Measurements from ENCODE around the gene IL17D. TPM values are rescaled to one million over a fixed set of nuclear protein-coding genes. Genes with fewer than 3 reads are reported as not detected.

Gene IL17D
- total RNA-seq, 1 experiment from 2014 or later = 0.59 TPM

- H3K9me3 Mint-ChIP-seq = no peaks in the 10 kb centered on the region
- no peak for ATAC-seq
These were observed 10.7 kb downstream of the IL17D start for GRCh38 chr13:20714161-20714560.

DNA sequence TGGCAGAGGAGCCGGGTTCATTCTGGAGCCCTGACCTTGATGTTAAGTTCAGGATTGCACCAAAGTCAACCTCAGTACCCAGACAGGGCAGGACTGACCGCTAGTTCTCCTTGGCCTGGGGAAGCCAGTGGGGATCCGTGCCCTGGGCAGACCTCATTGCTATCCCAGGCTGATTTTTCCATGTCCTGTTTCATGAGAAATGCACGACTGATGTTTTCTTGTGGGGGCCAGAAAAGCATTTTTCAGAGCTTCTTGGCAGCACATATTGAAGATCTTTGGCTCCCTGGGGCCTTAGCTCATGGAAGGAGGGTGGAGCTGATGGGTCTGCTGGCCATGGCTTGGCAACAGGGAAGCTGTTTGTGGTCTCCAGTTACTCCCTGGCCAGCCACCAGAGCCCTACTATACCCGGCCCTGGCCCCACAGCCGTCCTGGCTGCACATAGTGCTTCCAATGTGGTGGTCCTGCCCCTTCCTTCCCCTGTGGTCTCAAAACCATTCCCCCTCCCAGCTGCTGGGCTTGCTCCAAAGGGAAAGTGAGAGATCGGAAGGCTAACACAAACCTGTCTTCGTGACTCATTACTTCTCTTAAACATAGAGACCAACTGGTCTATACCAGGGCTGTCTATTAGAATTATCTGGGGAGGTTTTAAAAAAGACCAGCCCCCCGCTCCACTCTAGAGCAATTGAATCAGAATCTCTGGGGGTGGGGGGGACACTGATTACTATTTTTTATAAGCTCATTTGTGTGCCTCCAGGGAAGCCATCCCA is 11.2 kb downstream of the IL17D start:
- peaks cover 16% of the 10 kb centered on the region for H3K27me3 Mint-ChIP-seq (ENCODE audit: low read depth)
- no peak for ATAC-seq
- POLR2A ChIA-PET = no interaction called here

More at GRCh38 chr13:20714161-20714560, 10.7 kb downstream of the IL17D start:
- H3K36me3 Mint-ChIP-seq = no peaks in the 10 kb centered on the region
- peaks cover 16% of the 10 kb centered on the region for H3K27me3 Mint-ChIP-seq (ENCODE audit: low read depth)
- no peak for DNase-seq (ENCODE audit: low spot score)
- POLR2A ChIA-PET = no interaction called here
- H3K4me3 Mint-ChIP-seq = no peak overlapping the region
- CTCF ChIA-PET = interaction anchor here (0.6 to 2.7 kb wide), 5 partner anchors 8 to 222 kb away, joined by 3 to 16 read pairs (median 4); partner anchors contain the start of gene IL17D
- TF ChIP-seq ZNF263 (CRISPR knock-in tag; IDR thresholded peaks at IDR 0.05; ENCODE audit: low read depth) (no peak), ETV6 (CRISPR knock-in tag; IDR thresholded peaks at IDR 0.05) (no peak)
- peaks cover 31% of the 10 kb centered on the region for H3K4me1 Mint-ChIP-seq
- H3K27ac Mint-ChIP-seq = no peak overlapping the region

More for the DNA sequence above, 11.2 kb downstream of the IL17D start:
- CTCF ChIA-PET = interaction anchor here (0.9 to 2.7 kb wide), 4 partner anchors 9 to 222 kb away, joined by 3 to 16 read pairs (median 8); partner anchors contain the start of gene IL17D
- Mint-ChIP-seq H3K36me3 (no peaks in the 10 kb centered on the region), H3K4me1 (peaks cover 31% of the 10 kb centered on the region), H3K27ac (no peak overlapping the region), H3K4me3 (no peak overlapping the region), H3K9me3 (no peaks in the 10 kb centered on the region)
- TF ChIP-seq MXD4 (CRISPR knock-in tag; IDR thresholded peaks at IDR 0.05; ENCODE audit: borderline replicate concordance) (no peak), NFE2L1 (CRISPR knock-in tag; IDR thresholded peaks at IDR 0.05) (no peak), FOXP1 (CRISPR knock-in tag; IDR thresholded peaks at IDR 0.05; ENCODE audit: borderline replicate concordance) (no peak), ARID4B (CRISPR knock-in tag; IDR thresholded peaks at IDR 0.05; ENCODE audit: borderline replicate concordance) (no peak), SOX15 (CRISPR knock-in tag; IDR thresholded peaks at IDR 0.05) (no peak), PREB (CRISPR knock-in tag; IDR thresholded peaks at IDR 0.05; ENCODE audit: borderline replicate concordance) (no peak), MAX (CRISPR knock-in tag; IDR thresholded peaks at IDR 0.05) (no peak), ETV6 (CRISPR knock-in tag; IDR thresholded peaks at IDR 0.05) (no peak)
- TF ChIP-seq, protein P1, sequence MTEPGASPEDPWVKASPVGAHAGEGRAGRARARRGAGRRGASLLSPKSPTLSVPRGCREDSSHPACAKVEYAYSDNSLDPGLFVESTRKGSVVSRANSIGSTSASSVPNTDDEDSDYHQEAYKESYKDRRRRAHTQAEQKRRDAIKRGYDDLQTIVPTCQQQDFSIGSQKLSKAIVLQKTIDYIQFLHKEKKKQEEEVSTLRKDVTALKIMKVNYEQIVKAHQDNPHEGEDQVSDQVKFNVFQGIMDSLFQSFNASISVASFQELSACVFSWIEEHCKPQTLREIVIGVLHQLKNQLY (CRISPR knock-in tag; IDR thresholded peaks at IDR 0.05) = no peak
- TF ChIP-seq, protein P2, sequence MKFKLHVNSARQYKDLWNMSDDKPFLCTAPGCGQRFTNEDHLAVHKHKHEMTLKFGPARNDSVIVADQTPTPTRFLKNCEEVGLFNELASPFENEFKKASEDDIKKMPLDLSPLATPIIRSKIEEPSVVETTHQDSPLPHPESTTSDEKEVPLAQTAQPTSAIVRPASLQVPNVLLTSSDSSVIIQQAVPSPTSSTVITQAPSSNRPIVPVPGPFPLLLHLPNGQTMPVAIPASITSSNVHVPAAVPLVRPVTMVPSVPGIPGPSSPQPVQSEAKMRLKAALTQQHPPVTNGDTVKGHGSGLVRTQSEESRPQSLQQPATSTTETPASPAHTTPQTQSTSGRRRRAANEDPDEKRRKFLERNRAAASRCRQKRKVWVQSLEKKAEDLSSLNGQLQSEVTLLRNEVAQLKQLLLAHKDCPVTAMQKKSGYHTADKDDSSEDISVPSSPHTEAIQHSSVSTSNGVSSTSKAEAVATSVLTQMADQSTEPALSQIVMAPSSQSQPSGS (CRISPR knock-in tag; IDR thresholded peaks at IDR 0.05; ENCODE audit: borderline replicate concordance, low read depth) = no peak
- DNase-seq (ENCODE audit: low spot score) = no peak
